Neutrophil (primary cell): Measurements from ENCODE around the gene TMEM108.

Source experiments
- H3K27ac ChIP-seq: fragments of 200-600 bp; sonication (generic); 2 replicates; pipeline ENCODE4 v1.5.1; 2016; ENCODE audit warnings: mild to moderate bottlenecking, moderate library complexity
- H3K27me3 ChIP-seq: fragments of 200-600 bp; sonication (generic); 2 replicates; pipeline ENCODE4 v1.6.0; 2016; ENCODE audit warnings: mild to moderate bottlenecking
- H3K36me3 ChIP-seq: fragments of 200-600 bp; sonication (generic); 2 replicates; pipeline ENCODE4 v1.5.1; 2017
- H3K4me1 ChIP-seq, 2 experiments: fragments of 200-600 bp in 1 of 2; sonication (generic) in 1 of 2; 1 replicate in 1 of 2; 2 replicates in 1 of 2; pipeline versions ENCODE4 v1.5.1 to v1.6.1; 2013 to 2016; ENCODE audit warnings: low read depth in 1 of 2, low read length in 1 of 2, mild to moderate bottlenecking in 1 of 2, moderate library complexity in 1 of 2; ENCODE audit not compliant: control insufficient read depth in 1 of 2, insufficient read depth in 1 of 2
- H3K4me3 ChIP-seq, 2 experiments: fragments of 200-600 bp in 1 of 2; sonication (generic) in 1 of 2; 1 replicate in 1 of 2; 2 replicates in 1 of 2; pipeline ENCODE4 v1.5.1; 2013 to 2016; ENCODE audit warnings: low read depth in 1 of 2, low read length in 1 of 2, mild to moderate bottlenecking in 1 of 2, moderate library complexity in 1 of 2
- H3K9me3 ChIP-seq: fragments of 200-600 bp; sonication (generic); 2 replicates; pipeline ENCODE4 v1.5.1; 2016
- TF ChIP-seq, protein P1 (sequence below): fragments of 200-600 bp; sonication (generic); IDR thresholded peaks from 2 replicates; pipeline ENCODE4 v1.5.1; 2016; ENCODE audit warnings: antibody characterized with exemption

Gene TMEM108

DNA sequence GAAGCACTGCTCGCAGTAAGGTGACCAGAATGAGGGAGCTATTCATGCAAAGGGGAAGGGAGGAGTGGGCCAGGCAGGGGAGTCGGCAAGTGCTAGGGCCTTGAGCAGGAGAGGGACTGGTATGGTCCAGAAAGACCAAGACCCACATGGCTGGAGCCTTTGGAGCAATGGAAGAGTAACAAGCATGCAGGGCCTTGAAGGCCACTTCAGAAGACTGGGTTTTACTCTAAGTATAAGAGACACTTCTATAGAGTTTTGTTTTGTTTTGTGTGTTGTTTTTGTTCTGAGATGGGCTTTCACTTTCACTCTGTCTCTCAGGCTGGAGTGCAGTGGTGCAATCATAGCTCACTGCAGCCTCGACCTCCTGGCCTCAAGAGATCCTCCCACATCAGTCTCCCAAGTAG, 403.7 kb downstream of the TMEM108 start:
- H3K9me3 ChIP-seq = no peaks in the 10 kb centered on the region
- TF ChIP-seq, protein P1, sequence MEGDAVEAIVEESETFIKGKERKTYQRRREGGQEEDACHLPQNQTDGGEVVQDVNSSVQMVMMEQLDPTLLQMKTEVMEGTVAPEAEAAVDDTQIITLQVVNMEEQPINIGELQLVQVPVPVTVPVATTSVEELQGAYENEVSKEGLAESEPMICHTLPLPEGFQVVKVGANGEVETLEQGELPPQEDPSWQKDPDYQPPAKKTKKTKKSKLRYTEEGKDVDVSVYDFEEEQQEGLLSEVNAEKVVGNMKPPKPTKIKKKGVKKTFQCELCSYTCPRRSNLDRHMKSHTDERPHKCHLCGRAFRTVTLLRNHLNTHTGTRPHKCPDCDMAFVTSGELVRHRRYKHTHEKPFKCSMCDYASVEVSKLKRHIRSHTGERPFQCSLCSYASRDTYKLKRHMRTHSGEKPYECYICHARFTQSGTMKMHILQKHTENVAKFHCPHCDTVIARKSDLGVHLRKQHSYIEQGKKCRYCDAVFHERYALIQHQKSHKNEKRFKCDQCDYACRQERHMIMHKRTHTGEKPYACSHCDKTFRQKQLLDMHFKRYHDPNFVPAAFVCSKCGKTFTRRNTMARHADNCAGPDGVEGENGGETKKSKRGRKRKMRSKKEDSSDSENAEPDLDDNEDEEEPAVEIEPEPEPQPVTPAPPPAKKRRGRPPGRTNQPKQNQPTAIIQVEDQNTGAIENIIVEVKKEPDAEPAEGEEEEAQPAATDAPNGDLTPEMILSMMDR = no peak
- H3K4me1 ChIP-seq = peaks cover 0 to 12% of the 10 kb centered on the region in 2 experiments
- no peaks in the 10 kb centered on the region for H3K36me3 ChIP-seq
- H3K4me3 ChIP-seq = peak overlapping the region in 1 of 2 experiments; percentile 20
- H3K27me3 ChIP-seq = no peaks in the 10 kb centered on the region
- peak overlapping the region; percentile 72 for H3K27ac ChIP-seq

DNA sequence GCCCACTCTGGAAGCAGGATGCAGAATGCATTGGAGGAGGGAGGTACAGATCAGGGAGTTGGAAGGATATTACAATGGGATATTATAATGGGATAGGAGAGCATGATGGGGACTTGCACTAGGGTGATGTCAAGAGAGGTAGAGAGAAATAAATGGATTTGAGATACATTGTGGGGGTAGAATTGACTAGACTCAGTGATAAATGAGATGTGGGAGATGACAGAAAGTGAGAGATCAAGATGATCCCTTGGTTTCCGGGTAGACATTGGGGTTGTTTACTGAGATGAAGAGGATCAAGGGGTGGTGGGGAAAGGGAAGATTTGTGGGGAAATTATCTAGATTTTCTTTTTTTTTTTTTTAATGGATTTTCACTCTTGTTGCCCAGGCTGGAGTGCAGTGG, 404.3 kb downstream of the TMEM108 start:
- H3K36me3 ChIP-seq = no peaks in the 10 kb centered on the region
- no peak overlapping the region for H3K4me3 ChIP-seq
- TF ChIP-seq, protein P1 = no peak
- no peak overlapping the region for H3K27ac ChIP-seq
- peaks cover 0 to 12% of the 10 kb centered on the region in 2 experiments for H3K4me1 ChIP-seq
- H3K9me3 ChIP-seq = no peaks in the 10 kb centered on the region
- no peaks in the 10 kb centered on the region for H3K27me3 ChIP-seq

DNA sequence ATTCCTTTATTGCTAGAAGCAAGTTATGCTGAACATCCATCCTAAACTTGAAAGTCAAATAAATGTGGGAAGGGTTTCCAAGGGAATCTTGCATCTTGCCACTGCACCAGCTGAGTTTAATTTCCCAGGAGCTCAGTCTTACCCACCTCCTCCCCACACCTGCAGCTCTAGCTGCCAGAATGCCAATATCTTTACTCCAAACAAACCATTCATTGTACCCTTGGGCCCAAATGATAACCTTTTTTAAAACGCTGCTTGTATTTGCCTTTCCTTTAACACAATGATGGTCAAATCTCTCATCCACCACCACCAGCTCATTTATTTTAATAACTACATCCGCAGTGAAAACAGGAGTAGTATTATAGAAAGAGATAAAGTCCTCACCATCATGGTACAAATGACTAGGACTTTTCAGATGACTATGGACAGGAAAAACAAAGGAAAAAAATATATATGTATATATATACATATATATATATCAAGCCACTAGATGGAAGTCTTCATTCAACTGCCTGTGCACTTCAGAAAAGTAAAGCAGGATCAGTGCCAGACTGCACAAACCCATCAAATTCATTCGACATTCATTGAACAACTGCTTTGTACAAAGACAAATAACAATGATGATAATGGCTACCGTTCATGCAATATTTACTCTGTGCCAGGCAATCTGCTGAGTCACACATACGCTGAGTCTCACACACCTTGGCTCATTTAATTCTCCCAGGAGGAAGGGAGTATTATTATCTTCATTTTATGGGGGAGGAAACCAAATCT, 405.6 kb downstream of the TMEM108 start:
- Histone ChIP-seq H3K9me3 (no peaks in the 10 kb centered on the region), H3K36me3 (no peaks in the 10 kb centered on the region), H3K4me1 (peaks cover 0 to 12% of the 10 kb centered on the region in 2 experiments), H3K4me3 (no peak overlapping the region), H3K27me3 (no peaks in the 10 kb centered on the region), H3K27ac (no peak overlapping the region)
- TF ChIP-seq, protein P1 = no peak

DNA sequence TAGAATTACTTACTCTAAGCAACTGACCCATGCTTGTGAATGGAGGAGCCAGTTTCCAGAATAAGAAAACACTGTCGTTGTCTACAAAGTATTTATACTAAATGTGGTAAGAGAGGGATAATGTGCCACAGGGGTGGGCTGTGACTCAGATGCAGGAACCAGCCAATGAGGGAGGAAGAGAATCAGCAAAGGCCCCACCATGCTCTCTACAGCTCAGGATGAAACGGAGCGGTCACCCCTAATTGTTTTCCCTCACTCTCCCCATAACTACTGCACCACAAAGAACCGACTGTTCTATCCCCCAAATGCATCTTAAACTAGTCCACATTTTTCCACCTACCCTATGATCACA, 406.2 kb downstream of the TMEM108 start:
- Histone ChIP-seq H3K4me1 (peaks cover 0 to 12% of the 10 kb centered on the region in 2 experiments), H3K9me3 (no peaks in the 10 kb centered on the region), H3K27me3 (no peaks in the 10 kb centered on the region), H3K4me3 (no peak overlapping the region), H3K27ac (no peak overlapping the region), H3K36me3 (no peaks in the 10 kb centered on the region)
- TF ChIP-seq, protein P1 = no peak

DNA sequence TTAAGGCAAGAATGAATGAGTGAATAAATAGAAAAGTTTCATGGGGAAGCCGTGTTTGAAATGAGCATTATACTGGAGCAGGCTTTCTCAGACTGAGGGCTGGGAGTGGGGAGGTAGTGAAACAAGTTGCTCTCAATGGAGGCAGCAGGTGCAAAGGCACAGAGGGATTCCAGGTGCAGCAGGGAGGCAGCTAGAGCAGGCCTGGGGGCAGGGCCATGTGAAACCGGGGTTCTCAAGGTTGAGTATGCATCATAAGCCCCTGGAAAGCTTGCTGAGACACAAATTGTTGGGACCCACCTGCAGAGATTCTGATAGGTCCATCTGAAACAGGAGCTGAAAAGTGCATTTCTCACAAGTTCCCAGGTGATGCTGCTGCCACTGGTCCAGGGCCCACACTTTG, 406.9 kb downstream of the TMEM108 start:
- Histone ChIP-seq H3K4me1 (peaks cover 0 to 12% of the 10 kb centered on the region in 2 experiments), H3K36me3 (no peaks in the 10 kb centered on the region)
- TF ChIP-seq, protein P1 = no peak

More for the DNA sequence above, 406.9 kb downstream of the TMEM108 start:
- Histone ChIP-seq H3K4me3 (no peak overlapping the region), H3K27ac (no peak overlapping the region), H3K9me3 (no peaks in the 10 kb centered on the region), H3K27me3 (no peaks in the 10 kb centered on the region)
